Measurements from ENCODE around the gene VDR. TPM values are rescaled to one million over a fixed set of nuclear protein-coding genes. Genes with fewer than 3 reads are reported as not detected.
"Not testable (repeated sequence)": the region's sequence is repeated elsewhere in the genome, so short reads cannot be mapped to it uniquely, and the experiment has no call there.

The VDR gene
- total RNA-seq, 2 experiments from 2014 or later: 62.9 to 65.5 TPM

DNA sequence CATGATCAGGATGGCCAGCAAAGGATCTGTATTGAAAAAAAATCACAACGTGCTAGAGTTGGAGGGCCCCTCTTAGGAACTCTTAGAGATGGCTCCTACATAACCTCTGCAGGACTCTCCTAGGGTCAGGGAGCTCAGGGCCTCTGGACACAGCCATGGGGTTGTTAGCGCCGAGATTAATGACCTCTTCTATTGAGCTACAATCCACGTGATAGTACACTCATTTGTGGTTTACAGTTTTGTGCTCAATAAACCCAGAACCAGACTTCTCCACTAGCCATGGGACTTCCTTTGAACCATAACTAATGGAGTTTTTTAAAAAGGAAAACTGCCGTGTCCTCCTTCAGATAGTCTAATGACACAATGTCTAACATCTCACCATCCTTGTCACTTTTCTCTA is 55.5 kb downstream of the VDR start:
- Mint-ChIP-seq H3K9me3 (no peaks in the 10 kb centered on the region), H3K4me1 (no peaks in the 10 kb centered on the region), H3K36me3 (ENCODE audit: low read depth) (peaks cover 52% of the 10 kb centered on the region), H3K27me3 (no peaks in the 10 kb centered on the region), H3K27ac (no peak overlapping the region), H3K4me3 (no peak overlapping the region)
- POLR2A ChIA-PET: interaction anchor here (1.0 to 1.3 kb wide), 2 partner anchors 17 to 34 kb away, joined by 3 read pairs; no protein-coding TSS in a partner anchor
- CTCF ChIA-PET: no interaction called here
- no peak for DNase-seq

DNA sequence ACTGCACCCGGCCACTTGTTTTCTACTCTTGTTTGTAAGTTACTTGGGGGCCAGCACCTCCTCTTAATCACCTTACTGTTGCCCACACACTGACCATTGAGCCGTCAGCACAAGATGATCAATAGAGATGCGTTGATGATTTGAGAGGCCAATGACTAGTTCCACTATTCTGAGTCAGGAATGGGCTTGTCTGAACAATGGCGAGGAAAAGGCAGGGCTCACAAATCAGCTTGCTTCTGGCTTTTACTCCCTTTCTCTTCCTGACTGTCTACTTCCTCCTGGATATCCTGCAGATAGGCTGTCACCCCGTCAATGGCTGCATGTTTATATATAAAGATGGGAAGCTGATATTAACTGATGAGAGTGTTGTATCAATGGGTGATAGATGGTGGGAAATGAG is 55.9 kb downstream of the VDR start:
- peaks cover 52% of the 10 kb centered on the region for H3K36me3 Mint-ChIP-seq (ENCODE audit: low read depth)
- no peaks in the 10 kb centered on the region for H3K4me1 Mint-ChIP-seq
- H3K27ac Mint-ChIP-seq: no peak overlapping the region
- H3K4me3 Mint-ChIP-seq: no peak overlapping the region
- H3K9me3 Mint-ChIP-seq: no peaks in the 10 kb centered on the region
- H3K27me3 Mint-ChIP-seq: no peaks in the 10 kb centered on the region
- ChIA-PET POLR2A (interaction anchor here (1.0 to 1.2 kb wide), 2 partner anchors 13 to 34 kb away, joined by 3 to 4 read pairs; no protein-coding TSS in a partner anchor), CTCF (no interaction called here)
- DNase-seq: no peak

DNA sequence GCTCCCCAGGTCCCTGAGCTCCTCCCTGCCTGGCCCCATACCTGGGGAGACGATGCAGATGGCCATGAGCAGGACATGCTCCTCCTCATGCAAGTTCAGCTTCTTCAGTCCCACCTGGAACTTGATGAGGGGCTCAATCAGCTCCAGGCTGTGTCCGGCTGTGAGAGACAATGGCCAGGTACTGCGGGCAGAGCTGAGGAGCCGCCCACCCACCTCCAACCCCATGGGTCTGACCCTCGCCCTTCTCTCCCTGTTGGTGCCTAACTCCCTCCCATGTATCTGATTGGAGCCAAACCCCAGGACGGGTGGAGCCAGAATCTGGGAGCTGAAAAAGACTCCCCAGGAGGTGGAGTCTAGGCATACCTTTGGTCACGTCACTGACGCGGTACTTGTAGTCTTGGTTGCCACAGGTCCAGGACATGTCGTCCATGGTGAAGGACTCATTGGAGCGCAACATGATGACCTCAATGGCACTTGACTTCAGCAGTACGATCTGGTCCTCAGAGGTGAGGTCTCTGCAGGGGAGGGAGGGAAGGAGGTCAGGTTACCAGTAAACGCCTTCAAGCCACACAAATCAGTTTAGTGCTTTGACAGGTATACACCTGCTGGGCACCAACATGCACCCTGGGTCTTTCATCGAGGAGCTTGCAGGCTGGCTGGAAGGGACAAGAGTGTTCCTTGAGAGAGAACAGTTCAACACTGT is 58.3 kb downstream of the VDR start:
- ChIA-PET CTCF (interaction anchor here (0.8 to 2.1 kb wide), 5 partner anchors 9 to 105 kb away, joined by 3 to 6 read pairs (median 3); no protein-coding TSS in a partner anchor), POLR2A (interaction anchor here (0.7 to 1.3 kb wide), 4 partner anchors 13 to 105 kb away, joined by 3 read pairs; partner anchors contain the start of gene VDR)
- no peak for DNase-seq
- Mint-ChIP-seq H3K36me3 (ENCODE audit: low read depth) (peaks cover 54% of the 10 kb centered on the region), H3K4me1 (peaks cover 2% of the 10 kb centered on the region), H3K27ac (peak overlapping the region; percentile 15), H3K9me3 (no peaks in the 10 kb centered on the region), H3K27me3 (no peaks in the 10 kb centered on the region), H3K4me3 (no peak overlapping the region)

DNA sequence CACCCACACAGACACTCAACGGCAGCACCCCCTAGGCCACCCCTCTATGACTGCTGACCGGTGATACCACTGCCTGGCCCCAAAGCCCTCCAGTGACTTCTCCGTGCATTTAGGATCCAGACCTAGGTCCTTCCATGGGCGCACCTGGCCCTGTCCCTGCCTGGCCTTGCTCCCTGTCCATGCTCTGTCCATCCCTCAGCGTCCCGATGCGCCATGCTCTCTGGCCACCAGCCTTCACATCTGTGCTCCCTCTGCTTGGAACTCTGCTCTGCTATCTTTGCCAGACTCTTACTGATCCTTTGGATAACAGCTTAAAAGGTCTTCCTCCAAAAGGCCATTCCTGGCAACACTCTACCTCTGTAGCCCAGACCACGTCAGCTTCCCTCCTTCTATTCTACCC is 59.7 kb downstream of the VDR start:
- Mint-ChIP-seq H3K27ac (no peak overlapping the region), H3K4me3 (no peak overlapping the region), H3K9me3 (no peaks in the 10 kb centered on the region), H3K36me3 (ENCODE audit: low read depth) (peaks cover 43% of the 10 kb centered on the region), H3K4me1 (peaks cover 8% of the 10 kb centered on the region), H3K27me3 (no peaks in the 10 kb centered on the region)
- no peak for DNase-seq
- POLR2A ChIA-PET: no interaction called here
- CTCF ChIA-PET: interaction anchor here (10.9 kb wide), 1 partner anchor 103 kb away, joined by 240 read pairs; no protein-coding TSS in a partner anchor

DNA sequence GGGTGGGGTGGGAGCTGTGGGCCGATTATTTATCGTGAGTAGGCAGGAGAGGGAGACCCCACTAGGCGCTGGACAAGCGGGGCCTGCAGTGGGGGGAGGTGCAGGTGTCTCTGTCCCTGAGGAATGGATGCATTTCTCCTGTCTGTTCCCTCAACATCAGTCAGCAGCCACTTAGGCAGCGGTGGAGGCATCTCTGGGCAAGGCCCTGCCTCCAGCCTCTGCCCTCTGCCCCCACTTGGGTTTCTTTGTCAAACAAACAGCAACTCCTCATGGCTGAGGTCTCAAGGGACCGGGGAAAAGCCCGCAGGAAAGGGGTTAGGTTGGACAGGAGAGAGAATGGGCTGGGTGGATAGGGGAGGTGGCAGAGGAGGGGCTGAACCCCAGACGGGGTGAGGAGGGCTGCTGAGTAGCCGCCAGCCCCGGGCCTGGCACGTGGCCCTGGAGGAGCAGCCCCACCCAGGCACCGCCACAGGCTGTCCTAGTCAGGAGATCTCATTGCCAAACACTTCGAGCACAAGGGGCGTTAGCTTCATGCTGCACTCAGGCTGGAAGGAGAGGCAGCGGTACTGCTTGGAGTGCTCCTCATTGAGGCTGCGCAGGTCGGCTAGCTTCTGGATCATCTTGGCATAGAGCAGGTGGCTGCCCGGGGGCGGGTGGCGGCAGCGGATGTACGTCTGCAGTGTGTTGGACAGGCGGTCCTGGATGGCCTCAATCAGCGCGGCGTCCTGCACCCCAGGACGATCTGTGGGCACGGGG is 60.4 kb downstream of the VDR start:
- Mint-ChIP-seq H3K36me3 (ENCODE audit: low read depth) (peaks cover 43% of the 10 kb centered on the region), H3K27ac (no peak overlapping the region), H3K27me3 (no peaks in the 10 kb centered on the region), H3K4me3 (no peak overlapping the region), H3K9me3 (no peaks in the 10 kb centered on the region), H3K4me1 (peaks cover 10% of the 10 kb centered on the region)
- CTCF ChIA-PET: interaction anchor here (10.9 to 20.9 kb wide), 3 partner anchors 44 to 102 kb away, joined by 240 to 578 read pairs (median 284); partner anchors contain the start of gene SLC48A1
- no peak for DNase-seq
- POLR2A ChIA-PET: interaction anchor here (0.7 kb wide), 1 partner anchor 41 kb away, joined by 3 read pairs; no protein-coding TSS in a partner anchor

DNA sequence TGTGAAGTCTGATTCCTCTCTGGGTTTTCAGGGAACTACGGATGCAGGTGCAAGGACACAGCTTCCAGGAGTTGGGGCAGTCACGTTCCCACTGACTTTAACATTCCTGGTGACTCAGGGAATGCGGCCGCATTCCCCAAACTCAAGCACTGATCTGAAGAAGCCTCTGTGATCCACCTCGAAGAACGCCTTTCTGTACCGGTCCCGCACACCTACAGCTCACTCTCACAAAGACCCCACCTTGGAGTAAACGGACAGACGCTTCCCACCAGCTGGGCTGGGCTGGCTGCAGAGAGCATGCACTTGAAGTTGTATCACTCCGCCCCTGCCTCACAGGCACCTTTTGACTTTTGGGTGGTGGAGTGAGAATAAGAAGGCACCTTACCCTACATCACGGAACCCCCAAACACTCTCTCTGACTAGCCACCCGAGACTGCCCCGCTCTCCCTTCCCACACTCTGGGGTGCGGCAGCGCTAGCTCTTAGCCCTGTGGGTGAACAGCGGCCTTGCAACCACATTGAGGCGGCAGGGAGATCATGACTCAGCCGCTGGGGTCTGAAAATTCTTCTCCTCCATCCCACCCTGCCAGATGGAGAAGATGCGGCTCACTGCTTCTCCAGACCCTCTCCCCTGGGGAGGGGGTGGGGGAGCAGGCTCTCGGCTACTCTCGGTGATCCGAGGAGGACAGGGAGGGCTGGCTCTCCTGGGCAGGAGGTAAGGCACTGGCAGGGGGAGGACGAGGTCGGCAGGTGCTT is 61.4 kb downstream of the VDR start:
- POLR2A ChIA-PET: interaction anchor here (1.2 kb wide), 1 partner anchor 27 kb away, joined by 3 read pairs; no protein-coding TSS in a partner anchor
- CTCF ChIA-PET: interaction anchor here (1.0 to 20.9 kb wide), 6 partner anchors 26 to 313 kb away, joined by 3 to 578 read pairs (median 134); partner anchors contain the start of genes ASB8 and SLC48A1
- DNase-seq: no peak
- H3K27ac Mint-ChIP-seq: no peak overlapping the region
- peaks cover 43% of the 10 kb centered on the region for H3K36me3 Mint-ChIP-seq (ENCODE audit: low read depth)
- H3K4me1 Mint-ChIP-seq: peaks cover 10% of the 10 kb centered on the region
- no peaks in the 10 kb centered on the region for H3K27me3 Mint-ChIP-seq
- no peaks in the 10 kb centered on the region for H3K9me3 Mint-ChIP-seq
- H3K4me3 Mint-ChIP-seq: no peak overlapping the region

DNA sequence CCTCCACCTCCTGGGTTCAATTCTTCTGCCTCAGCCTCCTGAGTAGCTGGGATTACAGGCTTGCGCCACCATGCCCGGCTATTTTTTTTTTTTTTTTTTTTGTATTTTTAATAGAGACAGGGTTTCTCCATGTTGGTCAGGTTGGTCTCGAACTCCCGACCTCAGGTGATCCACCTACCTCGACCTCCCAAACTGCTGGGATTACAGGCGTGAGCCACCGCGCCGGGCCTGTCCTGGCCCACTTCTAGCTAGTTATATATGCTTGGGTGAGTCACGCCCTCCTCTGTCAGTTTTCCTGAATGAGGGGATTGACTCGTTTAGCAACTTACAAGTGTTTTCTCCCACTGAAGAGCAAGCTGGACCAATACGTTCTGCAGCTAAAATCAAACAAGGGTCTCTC is 62.3 kb downstream of the VDR start:
- DNase-seq, H3K27ac Mint-ChIP-seq, H3K27me3 Mint-ChIP-seq, H3K9me3 Mint-ChIP-seq, H3K4me3 Mint-ChIP-seq: not testable (repeated sequence)
- peaks cover 14% of the 10 kb centered on the region for H3K4me1 Mint-ChIP-seq
- H3K36me3 Mint-ChIP-seq (ENCODE audit: low read depth): peaks cover 42% of the 10 kb centered on the region
- POLR2A ChIA-PET: interaction anchor here (1.2 to 19.3 kb wide), 2 partner anchors 28 to 38 kb away, joined by 3 to 1018 read pairs; partner anchors contain the start of gene HDAC7
- CTCF ChIA-PET: interaction anchor here (0.7 to 20.9 kb wide), 8 partner anchors 10 to 314 kb away, joined by 3 to 578 read pairs (median 16); partner anchors contain the start of genes ASB8 and SLC48A1

DNA sequence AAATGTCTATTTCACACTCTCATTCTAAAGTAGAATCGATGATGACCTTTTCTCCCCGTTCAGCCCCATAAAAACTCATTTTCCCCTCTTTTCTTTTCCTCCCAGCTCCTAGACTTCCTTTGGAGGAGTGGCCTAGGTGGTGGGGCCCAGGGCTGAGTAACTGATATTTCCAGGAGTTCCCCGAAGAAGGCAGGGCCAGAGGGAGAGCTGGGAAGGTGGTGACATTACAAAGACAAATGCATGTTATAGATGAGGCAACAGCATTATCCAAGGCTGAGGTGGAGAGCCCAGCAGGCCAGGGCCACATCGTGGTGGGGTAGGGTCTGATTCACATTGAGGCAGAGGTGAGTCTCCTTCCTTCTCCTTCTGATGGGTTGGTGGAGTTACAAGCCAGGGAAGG is 62.9 kb downstream of the VDR start:
- H3K4me3 Mint-ChIP-seq: no peak overlapping the region
- H3K27me3 Mint-ChIP-seq: no peaks in the 10 kb centered on the region
- H3K4me1 Mint-ChIP-seq: peaks cover 20% of the 10 kb centered on the region
- H3K9me3 Mint-ChIP-seq: no peaks in the 10 kb centered on the region
- no peak for DNase-seq
- H3K36me3 Mint-ChIP-seq (ENCODE audit: low read depth): peaks cover 35% of the 10 kb centered on the region
- POLR2A ChIA-PET: interaction anchor here (1.2 to 19.3 kb wide), 4 partner anchors 14 to 99 kb away, joined by 3 to 1018 read pairs (median 26); partner anchors contain the start of gene HDAC7
- no peak overlapping the region for H3K27ac Mint-ChIP-seq
- CTCF ChIA-PET: interaction anchor here (1.0 to 20.9 kb wide), 6 partner anchors 25 to 127 kb away, joined by 3 to 578 read pairs (median 134); partner anchors contain the start of gene SLC48A1

DNA sequence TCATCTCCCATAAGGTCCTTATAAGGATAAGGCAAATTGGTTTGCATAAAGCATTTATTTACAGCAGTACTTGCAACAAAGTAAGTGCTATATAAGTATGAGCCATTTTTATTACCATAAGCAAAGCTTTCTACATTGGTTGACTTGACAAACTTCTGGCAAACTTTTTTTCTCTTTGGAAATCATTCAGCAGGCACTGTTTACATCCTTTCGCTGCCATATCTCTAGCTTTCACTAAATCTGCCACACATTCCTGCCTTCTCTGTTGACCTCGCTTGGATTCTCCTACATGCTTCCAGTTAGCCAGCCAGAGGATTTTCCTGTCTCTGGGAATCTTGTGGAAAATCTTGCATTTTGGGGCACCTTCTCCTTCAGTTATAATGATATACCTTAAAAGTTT is 63.3 kb downstream of the VDR start:
- Mint-ChIP-seq H3K36me3 (ENCODE audit: low read depth) (peaks cover 31% of the 10 kb centered on the region), H3K4me1 (peaks cover 23% of the 10 kb centered on the region), H3K4me3 (no peak overlapping the region), H3K27ac (no peak overlapping the region), H3K27me3 (no peaks in the 10 kb centered on the region), H3K9me3 (no peaks in the 10 kb centered on the region)
- ChIA-PET POLR2A (interaction anchor here (1.8 to 19.3 kb wide), 4 partner anchors 14 to 99 kb away, joined by 4 to 1018 read pairs (median 28); partner anchors contain the start of gene HDAC7), CTCF (interaction anchor here (0.9 to 20.9 kb wide), 6 partner anchors 9 to 100 kb away, joined by 3 to 578 read pairs (median 142); partner anchors contain the start of gene SLC48A1)
- no peak for DNase-seq

DNA sequence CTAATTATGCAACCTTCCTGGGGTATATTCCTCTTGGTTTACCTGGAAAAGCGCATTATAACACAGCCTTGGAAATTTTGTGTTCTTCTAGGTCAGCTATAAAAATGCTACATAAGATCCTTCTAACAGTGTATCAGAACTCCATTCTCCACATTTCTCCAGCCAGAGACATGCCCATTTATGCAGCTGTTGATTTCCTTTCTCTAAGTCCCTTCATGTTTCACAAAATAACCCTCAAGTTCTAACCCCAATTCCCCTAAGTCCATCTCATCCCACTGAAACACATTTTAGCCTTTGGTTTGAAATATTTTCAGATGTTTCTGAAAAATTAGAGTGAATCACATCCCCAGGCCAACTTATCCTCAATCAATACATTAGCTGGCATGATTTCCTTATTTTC is 64.2 kb downstream of the VDR start:
- H3K27ac Mint-ChIP-seq: no peak overlapping the region
- DNase-seq: no peak
- H3K36me3 Mint-ChIP-seq (ENCODE audit: low read depth): peaks cover 23% of the 10 kb centered on the region
- CTCF ChIA-PET: interaction anchor here (0.9 to 20.9 kb wide), 11 partner anchors 8 to 133 kb away, joined by 3 to 578 read pairs (median 6); partner anchors contain the start of gene SLC48A1
- POLR2A ChIA-PET: interaction anchor here (0.8 to 19.3 kb wide), 7 partner anchors 13 to 125 kb away, joined by 3 to 1018 read pairs (median 9); partner anchors contain the start of gene HDAC7
- no peak overlapping the region for H3K4me3 Mint-ChIP-seq
- no peaks in the 10 kb centered on the region for H3K9me3 Mint-ChIP-seq
- H3K4me1 Mint-ChIP-seq: peaks cover 32% of the 10 kb centered on the region
- no peaks in the 10 kb centered on the region for H3K27me3 Mint-ChIP-seq

DNA sequence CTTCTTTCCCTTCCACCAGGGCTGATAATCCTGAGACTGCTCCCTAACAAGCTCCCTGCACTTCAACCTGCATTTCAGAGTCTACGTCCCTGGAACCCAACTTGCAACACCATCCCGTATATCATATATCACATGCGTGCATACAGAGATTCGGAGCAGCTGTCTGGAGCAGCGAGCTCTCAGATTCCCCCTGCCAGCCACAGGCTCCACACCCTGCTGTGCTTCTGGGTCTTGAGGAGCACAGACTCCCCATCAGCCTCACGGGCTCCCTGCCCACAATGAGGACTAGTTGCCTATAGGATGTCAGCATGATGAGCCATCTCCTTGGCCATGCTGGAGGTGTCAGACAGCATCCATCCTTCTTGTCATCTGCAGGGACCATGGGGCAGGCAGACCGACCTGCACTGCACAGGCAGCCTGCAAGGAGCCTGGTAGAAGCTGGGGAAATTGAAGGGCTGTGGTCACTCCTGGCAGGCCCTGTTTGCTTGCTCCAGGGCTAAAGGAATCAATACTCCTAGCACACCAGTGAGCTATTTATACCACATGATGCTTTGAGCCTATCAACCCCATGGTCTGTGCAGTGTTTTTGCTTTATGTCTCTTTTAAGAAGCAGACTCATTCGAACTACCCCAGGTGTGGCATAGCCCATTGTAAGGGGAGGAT is 65.4 kb downstream of the VDR start:
- peaks cover 13% of the 10 kb centered on the region for H3K36me3 Mint-ChIP-seq (ENCODE audit: low read depth)
- DNase-seq: no peak
- H3K27ac Mint-ChIP-seq: no peak overlapping the region
- no peaks in the 10 kb centered on the region for H3K9me3 Mint-ChIP-seq
- peaks cover 43% of the 10 kb centered on the region for H3K4me1 Mint-ChIP-seq
- H3K27me3 Mint-ChIP-seq: no peaks in the 10 kb centered on the region
- POLR2A ChIA-PET: interaction anchor here (1.5 to 19.3 kb wide), 9 partner anchors 12 to 124 kb away, joined by 3 to 1018 read pairs (median 9); partner anchors contain the start of genes HDAC7 and SLC48A1
- no peak overlapping the region for H3K4me3 Mint-ChIP-seq
- CTCF ChIA-PET: interaction anchor here (0.6 to 20.9 kb wide), 31 partner anchors 11 to 1298 kb away, joined by 3 to 578 read pairs (median 6); partner anchors contain the start of genes ASB8, HDAC7, RPAP3 and SLC48A1

Data from activated CD4-positive, alpha-beta memory T cell treated with anti-CD3 and anti-CD28 coated beads, Interleukin-2, amount 10 ng/mL, durations not matched to agents 7 days and 5 days (primary cell).